ENCODE data around the gene CDH16.

DNA sequence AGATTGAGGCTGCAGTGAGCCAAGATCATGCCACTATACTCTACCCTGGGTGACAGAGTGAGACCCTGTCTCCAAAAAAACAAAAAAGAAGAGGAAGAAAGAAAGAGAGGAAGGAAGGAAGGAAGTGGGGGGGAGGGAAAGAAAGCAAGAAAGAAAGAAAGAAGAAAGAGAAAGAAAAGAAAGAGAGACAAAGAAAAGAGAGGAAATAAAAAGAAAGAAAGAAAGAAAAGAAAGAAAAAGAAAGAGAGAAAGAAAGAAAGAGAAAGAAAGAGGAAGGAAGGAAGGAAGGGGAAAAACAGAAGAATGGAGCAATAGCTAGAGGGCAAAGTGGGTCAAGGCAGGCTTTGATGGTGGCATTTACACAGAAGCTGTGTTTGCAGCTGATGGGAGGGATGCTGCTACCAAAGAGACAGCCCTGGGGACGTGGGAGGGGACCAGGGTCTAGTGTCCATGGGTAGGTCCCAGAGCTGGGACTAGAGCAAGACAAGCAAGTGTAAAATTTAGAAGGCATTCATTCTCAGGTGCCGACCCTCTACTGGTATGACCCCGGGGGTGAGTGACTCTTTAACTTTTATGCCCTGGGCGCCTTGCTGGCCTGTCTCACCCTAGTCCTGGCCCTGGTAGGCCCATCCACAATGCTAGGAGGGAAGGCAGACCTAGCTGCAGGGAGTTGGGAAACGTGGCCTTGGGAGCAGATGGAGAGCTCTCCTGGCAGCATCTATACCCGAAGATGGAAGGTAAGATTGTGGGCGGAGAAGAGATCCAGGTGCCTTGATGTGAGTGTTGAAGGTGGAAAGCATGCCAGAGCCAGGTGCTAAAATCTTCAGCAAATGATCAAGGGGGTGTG is 40.4 kb upstream of the CDH16 start:
- TF ChIP-seq, protein P1, sequence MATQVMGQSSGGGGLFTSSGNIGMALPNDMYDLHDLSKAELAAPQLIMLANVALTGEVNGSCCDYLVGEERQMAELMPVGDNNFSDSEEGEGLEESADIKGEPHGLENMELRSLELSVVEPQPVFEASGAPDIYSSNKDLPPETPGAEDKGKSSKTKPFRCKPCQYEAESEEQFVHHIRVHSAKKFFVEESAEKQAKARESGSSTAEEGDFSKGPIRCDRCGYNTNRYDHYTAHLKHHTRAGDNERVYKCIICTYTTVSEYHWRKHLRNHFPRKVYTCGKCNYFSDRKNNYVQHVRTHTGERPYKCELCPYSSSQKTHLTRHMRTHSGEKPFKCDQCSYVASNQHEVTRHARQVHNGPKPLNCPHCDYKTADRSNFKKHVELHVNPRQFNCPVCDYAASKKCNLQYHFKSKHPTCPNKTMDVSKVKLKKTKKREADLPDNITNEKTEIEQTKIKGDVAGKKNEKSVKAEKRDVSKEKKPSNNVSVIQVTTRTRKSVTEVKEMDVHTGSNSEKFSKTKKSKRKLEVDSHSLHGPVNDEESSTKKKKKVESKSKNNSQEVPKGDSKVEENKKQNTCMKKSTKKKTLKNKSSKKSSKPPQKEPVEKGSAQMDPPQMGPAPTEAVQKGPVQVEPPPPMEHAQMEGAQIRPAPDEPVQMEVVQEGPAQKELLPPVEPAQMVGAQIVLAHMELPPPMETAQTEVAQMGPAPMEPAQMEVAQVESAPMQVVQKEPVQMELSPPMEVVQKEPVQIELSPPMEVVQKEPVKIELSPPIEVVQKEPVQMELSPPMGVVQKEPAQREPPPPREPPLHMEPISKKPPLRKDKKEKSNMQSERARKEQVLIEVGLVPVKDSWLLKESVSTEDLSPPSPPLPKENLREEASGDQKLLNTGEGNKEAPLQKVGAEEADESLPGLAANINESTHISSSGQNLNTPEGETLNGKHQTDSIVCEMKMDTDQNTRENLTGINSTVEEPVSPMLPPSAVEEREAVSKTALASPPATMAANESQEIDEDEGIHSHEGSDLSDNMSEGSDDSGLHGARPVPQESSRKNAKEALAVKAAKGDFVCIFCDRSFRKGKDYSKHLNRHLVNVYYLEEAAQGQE (IDR thresholded peaks at IDR 0.05; ENCODE audit: borderline replicate concordance in 1 of 2, low read depth in 1 of 2, low read length in 2 of 2), result no peak
- TF ChIP-seq, protein P2, sequence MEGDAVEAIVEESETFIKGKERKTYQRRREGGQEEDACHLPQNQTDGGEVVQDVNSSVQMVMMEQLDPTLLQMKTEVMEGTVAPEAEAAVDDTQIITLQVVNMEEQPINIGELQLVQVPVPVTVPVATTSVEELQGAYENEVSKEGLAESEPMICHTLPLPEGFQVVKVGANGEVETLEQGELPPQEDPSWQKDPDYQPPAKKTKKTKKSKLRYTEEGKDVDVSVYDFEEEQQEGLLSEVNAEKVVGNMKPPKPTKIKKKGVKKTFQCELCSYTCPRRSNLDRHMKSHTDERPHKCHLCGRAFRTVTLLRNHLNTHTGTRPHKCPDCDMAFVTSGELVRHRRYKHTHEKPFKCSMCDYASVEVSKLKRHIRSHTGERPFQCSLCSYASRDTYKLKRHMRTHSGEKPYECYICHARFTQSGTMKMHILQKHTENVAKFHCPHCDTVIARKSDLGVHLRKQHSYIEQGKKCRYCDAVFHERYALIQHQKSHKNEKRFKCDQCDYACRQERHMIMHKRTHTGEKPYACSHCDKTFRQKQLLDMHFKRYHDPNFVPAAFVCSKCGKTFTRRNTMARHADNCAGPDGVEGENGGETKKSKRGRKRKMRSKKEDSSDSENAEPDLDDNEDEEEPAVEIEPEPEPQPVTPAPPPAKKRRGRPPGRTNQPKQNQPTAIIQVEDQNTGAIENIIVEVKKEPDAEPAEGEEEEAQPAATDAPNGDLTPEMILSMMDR (CRISPR knock-in tag; IDR thresholded peaks at IDR 0.05), result no peak
- no peak for TF ChIP-seq ZBTB1 (CRISPR knock-in tag; IDR thresholded peaks at IDR 0.05; ENCODE audit: borderline replicate concordance)
- TF ChIP-seq KLF6 (CRISPR knock-in tag; IDR thresholded peaks at IDR 0.05), result no peak
- no peak for TF ChIP-seq ZFX (CRISPR knock-in tag; IDR thresholded peaks at IDR 0.05; ENCODE audit: low read depth)
- TF ChIP-seq, protein P3, sequence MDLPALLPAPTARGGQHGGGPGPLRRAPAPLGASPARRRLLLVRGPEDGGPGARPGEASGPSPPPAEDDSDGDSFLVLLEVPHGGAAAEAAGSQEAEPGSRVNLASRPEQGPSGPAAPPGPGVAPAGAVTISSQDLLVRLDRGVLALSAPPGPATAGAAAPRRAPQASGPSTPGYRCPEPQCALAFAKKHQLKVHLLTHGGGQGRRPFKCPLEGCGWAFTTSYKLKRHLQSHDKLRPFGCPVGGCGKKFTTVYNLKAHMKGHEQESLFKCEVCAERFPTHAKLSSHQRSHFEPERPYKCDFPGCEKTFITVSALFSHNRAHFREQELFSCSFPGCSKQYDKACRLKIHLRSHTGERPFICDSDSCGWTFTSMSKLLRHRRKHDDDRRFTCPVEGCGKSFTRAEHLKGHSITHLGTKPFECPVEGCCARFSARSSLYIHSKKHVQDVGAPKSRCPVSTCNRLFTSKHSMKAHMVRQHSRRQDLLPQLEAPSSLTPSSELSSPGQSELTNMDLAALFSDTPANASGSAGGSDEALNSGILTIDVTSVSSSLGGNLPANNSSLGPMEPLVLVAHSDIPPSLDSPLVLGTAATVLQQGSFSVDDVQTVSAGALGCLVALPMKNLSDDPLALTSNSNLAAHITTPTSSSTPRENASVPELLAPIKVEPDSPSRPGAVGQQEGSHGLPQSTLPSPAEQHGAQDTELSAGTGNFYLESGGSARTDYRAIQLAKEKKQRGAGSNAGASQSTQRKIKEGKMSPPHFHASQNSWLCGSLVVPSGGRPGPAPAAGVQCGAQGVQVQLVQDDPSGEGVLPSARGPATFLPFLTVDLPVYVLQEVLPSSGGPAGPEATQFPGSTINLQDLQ (CRISPR knock-in tag; IDR thresholded peaks at IDR 0.05), result no peak
- no peak for TF ChIP-seq RAD51 (IDR thresholded peaks at IDR 0.05; ENCODE audit: borderline replicate concordance)
- TF ChIP-seq MYNN (CRISPR knock-in tag; IDR thresholded peaks at IDR 0.05; ENCODE audit: low read depth), result no peak
- TF ChIP-seq, protein P4, sequence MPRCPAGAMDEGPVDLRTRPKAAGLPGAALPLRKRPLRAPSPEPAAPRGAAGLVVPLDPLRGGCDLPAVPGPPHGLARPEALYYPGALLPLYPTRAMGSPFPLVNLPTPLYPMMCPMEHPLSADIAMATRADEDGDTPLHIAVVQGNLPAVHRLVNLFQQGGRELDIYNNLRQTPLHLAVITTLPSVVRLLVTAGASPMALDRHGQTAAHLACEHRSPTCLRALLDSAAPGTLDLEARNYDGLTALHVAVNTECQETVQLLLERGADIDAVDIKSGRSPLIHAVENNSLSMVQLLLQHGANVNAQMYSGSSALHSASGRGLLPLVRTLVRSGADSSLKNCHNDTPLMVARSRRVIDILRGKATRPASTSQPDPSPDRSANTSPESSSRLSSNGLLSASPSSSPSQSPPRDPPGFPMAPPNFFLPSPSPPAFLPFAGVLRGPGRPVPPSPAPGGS (CRISPR knock-in tag; IDR thresholded peaks at IDR 0.05), result no peak
- TF ChIP-seq TP53 (CRISPR knock-in tag; conservative IDR thresholded peaks at IDR 0.05), result no peak
- no peak for TF ChIP-seq CREB1 (IDR thresholded peaks at IDR 0.05)
- no peak for TF ChIP-seq CREB1 (CRISPR knock-in tag; IDR thresholded peaks at IDR 0.05)
- no peak for TF ChIP-seq SRSF9 (IDR thresholded peaks at IDR 0.05; ENCODE audit: borderline replicate concordance, insufficient read depth, low read depth, low read length, poor library complexity, severe bottlenecking)
- TF ChIP-seq WIZ (CRISPR knock-in tag; IDR thresholded peaks at IDR 0.05), result no peak

All from HepG2 (cell line).